Measurements from ENCODE around the gene RGL2.
A peak's percentile ranks its signal among the peaks of the same experiment; 100 is the strongest.
"Not testable (repeated sequence)": the region's sequence is repeated elsewhere in the genome, so short reads cannot be mapped to it uniquely, and the experiment has no call there.

Gene RGL2, protein sequence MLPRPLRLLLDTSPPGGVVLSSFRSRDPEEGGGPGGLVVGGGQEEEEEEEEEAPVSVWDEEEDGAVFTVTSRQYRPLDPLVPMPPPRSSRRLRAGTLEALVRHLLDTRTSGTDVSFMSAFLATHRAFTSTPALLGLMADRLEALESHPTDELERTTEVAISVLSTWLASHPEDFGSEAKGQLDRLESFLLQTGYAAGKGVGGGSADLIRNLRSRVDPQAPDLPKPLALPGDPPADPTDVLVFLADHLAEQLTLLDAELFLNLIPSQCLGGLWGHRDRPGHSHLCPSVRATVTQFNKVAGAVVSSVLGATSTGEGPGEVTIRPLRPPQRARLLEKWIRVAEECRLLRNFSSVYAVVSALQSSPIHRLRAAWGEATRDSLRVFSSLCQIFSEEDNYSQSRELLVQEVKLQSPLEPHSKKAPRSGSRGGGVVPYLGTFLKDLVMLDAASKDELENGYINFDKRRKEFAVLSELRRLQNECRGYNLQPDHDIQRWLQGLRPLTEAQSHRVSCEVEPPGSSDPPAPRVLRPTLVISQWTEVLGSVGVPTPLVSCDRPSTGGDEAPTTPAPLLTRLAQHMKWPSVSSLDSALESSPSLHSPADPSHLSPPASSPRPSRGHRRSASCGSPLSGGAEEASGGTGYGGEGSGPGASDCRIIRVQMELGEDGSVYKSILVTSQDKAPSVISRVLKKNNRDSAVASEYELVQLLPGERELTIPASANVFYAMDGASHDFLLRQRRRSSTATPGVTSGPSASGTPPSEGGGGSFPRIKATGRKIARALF

DNA sequence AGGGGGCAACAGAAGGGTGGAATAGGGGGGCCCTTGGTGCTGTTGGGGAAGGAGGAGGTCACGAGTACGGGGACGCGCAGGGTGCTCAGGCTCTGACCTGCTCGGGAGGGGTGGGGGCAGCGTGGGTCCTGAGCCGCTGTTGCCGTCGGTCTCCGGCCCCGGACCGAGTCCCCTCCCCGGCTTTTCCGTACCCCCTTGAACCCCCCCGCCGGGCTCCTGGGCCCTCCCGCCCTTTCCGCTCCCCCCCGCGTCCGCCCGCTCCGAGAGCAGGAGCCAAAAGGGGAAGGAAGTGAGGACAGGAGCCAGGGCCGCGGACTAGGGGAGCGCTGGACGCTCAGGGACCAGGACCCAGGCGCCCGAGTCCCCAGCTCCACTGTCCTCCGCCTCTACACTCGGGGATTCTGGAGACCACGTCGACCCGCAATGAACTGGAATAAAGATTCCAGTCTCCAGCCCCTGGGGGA, at the start of gene RGL2:
TSS of gene RGL2 (minus strand) at position 170 of the 464 bp plus-strand sequence. CDS start 332 bp downstream, outside the sequence.
- peak; percentile 78 for DNase-seq

DNA sequence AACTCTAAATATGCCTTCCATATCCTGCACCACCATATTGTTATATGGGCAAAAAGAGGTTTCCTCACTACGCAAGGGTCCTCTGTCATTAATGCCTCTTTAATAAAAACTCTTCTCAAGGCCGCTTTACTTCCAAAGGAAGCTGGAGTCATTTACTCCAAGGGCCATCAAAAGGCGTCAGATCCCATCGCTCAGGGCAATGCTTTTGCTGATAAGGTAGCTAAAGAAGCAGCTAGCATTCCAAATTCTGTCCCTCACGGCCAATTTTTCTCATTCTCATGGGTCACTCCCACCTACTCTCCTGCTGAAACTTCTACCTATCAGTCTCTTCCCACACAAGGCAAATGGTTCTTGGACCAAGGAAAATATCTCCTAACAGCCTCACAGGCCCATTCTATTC, 49.1 kb upstream of the RGL2 start:
- DNase-seq: no peak

DNA sequence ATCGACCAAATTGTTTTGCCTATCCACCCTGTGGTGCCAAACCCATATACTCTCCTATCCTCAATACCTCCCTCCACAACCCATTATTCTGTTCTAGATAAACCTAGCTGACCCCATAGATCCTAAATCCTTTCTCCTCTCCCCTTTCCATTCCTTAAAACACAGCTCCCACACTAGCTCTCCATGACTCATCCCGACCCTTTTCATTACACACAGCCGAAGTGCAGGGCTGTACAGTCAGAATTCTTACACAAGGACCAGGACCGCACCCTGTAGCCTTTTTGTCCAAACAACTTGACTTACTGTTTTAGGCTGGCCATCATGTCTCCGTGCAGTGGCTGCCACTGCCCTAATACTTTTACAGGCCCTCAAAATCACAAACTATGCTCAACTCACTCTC, 48.2 kb upstream of the RGL2 start:
- DNase-seq: not testable (repeated sequence)

DNA sequence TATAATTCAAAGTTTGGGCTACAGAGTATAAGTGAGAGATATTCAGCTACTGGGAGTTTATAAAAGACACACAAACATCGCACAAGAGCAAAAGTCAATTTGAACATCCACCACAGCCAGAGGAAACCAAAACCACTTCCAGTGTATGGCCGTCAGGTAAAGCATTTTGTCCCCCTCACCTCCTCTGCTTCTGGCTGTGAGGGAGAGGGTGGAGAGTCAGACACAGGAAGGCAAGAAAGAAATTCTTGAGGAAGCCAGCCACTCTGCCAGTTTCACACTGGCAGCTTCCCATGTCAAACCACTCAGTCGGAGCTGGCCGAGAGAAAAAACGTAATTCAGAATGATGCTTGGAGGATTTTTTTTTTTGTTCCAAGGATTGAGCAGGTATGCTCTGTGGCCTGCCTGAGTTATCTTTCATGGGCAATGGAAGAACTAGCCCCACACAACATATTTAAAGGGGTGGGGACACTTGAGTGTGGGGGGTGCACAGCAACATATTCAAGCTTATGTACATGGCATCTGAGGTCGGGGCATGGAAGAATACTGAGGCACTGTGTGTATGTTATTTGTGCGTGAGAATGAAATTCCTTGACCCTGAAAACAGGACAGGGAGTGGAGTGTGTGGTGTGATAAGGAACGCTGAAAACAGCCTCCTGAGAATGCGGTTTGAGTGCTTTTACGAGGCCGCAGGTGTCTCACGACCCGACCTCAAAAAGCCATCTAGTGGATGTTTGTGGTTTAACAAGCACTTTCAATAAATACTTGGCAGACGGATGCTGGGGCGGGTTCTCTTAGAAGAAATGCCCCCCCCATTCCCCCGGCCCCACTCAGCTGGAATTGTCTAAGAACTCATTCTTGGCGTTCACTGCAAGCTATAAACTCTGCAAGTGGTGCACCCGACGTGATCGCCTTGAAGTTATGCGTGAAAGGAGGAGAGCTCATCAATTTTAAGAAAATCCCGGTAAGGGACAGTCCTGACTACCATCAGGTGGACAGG, 46.3 kb upstream of the RGL2 start:
- DNase-seq: peak; percentile 77

DNA sequence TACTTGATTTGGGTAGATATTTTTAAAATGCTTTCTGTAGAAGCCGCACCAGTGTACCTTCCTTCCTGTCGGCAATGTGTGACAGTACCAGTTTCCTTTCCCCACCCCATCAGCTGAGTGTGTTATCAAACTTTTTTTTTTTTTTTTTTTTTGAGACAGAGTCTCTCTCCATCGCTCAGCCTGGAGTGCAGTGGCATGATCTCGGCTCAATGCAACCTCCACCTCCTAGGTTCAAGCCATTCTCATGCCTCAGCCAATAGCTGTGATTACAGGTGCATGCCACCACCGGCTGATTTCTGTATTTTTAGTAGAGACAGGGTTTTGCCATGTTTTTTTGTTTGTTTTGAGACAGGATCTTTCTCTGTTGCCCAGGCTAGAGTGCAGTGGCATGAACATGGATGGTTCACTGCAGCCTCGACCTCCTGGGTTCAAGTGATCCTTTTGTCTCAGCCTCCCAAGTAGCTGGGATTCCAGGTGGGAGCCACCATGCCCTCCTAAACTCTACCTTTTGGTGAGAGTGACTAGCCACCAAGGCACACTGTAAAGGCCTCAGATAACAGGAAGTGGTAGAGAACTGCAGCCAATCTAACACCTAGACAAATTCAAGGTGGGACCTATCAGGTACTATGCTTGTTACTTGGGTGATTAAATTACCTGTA, 45.3 kb upstream of the RGL2 start:
- DNase-seq: peak; percentile 75

DNA sequence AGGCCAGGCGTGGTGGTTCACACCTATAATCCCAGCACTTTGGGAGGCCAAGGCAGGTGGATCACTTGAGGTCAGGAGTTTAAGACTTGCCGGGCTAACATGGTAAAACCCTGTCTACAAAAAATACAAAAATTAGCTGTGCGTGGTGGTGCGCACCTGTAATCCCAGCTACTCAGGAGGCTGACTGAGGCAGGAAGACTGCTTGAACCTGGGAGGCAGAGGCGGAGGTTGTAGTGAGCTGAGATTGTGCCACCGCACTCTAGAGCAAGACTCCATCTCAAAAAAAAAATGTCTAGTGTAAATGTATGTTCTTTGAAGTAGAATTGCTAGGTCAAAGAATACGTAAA, 44.8 kb upstream of the RGL2 start:
- not testable (repeated sequence) for DNase-seq

DNA sequence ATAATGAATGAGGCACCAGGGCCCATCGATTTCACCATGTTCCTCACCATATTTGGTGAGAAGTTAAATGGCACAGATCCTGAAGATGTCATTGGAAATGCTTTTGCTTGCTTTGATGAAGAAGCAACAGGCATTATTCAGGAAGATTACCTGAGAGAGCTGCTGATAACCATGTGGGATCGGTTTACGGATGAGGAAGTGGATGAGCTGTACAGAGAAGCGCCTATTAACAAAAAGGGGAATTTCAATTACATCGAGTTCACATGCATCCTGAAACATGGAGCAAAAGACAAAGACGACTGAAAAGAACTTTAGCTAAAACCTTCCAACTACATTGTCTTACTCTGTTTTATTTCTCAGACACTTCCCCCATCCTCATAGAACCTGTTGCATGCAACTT, 40.5 kb upstream of the RGL2 start:
- no peak for DNase-seq

DNA sequence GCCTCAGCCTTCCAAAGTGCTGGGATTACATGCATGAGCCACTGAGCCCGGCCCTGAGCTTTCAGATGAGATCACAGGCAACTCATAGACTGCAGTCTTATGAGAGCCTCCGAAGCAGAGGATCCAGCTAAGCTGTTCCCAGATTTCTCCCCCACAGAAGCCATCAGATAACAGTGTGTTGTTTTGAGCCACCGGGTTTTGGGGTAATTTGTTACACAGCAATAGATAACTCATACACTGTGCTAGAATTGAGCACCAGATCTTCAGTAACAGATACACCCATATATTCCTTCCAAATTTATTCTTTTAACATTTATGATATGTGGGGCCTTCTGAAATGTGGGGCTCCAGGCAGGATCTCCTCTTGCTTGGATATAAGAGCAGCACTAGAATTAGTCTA, 37.8 kb upstream of the RGL2 start:
- DNase-seq: no peak

DNA sequence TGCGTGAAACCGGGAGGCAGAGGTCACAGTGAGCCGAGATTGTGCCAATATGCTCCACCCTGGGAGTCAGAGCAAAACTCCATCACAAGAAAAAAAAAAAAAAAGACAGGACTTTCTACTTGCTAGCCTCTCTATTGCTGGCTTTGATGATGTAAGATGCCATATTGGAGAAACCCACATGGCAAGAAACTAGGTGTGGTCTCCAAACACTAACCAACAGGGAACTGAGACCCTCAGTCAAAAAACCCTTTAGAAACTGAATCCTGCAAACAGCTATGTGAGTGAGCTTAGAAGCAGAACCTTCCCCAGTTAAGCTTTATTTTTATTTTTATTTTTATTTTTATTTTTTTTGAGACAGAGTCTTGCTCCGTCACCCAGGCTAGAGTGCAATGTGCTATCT, 37.2 kb upstream of the RGL2 start:
- DNase-seq: no peak

DNA sequence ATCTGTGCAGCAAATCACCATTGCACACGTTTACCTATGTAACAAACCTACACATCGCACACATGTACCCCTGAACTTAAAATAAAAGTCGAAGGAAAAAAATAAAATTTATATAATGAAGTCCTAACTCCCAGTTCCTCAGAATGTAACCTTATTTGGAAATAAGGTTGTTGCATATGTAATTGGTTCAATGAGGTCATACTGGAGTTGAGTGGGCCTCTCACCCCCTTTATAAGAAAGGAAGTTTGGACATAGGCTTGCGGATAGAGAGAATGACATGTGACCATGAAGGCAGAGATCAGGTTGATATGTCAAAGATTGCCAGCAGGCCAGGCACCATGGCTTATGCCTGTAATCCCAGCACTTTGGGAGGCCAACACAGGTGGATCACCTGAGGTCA, 34.9 kb upstream of the RGL2 start:
- no peak for DNase-seq

DNA sequence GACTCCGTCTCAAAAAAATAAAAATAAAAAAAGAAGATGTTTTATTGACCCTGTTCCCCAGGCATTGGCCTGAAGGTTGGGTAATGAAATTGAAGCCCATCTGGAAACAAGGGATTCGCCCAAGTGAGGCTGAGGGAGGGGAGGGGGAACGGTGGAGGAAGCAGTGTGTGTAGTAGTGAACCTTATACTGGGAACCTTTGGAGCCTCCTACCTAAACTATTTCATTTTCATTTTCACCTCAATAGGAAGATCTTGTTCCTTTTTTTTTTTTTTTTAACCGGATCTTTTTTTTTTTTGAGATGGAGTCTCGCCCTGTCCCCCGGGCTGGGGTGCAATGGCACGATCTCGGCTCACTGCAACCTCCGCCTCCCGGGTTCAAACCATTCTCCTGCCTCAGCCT, 32.0 kb upstream of the RGL2 start:
- DNase-seq: no peak

DNA sequence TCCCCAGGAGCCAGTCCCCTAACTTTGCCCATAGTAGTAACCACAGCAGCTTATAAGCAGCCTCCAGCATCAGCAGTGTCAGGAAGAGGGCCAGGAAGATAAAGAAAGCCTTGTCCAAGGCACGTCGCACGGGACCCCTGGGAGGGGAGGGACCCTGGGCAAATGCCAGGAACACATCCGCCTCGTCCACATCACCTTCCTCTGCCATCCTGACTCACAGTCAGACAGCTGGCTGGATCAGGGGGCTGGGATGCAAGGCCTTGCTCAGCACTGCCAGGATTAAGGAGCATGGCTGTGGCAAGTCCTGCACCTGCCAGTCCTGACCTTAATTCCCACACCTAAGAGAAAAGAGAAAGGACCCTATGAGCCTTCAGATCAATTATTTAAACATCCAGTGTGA, 30.3 kb upstream of the RGL2 start:
- no peak for DNase-seq

DNA sequence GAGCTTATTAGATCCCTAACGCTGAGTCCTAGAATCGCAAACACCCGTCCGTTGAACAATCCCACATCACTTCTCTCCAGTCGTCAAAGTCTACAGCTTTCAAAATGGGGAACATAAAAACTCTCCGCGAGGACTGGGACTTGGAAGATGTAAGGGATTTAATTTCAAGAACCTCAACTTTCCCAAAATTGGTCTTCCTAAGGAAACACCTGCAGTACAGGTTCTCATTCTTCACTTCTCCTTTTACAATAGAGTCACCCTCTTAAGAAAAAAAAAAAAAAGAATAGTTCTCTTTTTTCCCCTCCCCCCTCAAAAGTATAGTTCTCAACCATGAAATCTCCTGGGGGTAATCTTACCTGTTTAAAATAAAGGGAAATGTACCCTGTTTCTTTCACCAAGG, 25.4 kb upstream of the RGL2 start:
- no peak for DNase-seq

DNA sequence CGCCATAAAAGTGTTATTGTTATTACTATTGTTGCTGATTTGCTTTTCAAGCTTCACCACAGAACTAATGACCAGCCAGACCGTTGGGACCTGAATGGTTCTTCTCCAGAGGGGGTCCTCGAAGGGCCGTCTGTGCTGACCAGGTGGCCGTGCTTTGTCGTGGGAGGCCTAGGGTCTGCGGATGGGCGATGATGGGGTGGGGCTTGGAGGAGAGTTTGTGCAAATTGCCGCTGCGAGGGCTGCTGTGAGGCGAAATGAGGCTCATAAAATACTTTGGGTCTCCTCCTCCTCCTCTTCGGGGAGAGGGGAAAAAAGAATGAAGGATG, 24.8 kb upstream of the RGL2 start:
- DNase-seq: peak; percentile 33

DNA sequence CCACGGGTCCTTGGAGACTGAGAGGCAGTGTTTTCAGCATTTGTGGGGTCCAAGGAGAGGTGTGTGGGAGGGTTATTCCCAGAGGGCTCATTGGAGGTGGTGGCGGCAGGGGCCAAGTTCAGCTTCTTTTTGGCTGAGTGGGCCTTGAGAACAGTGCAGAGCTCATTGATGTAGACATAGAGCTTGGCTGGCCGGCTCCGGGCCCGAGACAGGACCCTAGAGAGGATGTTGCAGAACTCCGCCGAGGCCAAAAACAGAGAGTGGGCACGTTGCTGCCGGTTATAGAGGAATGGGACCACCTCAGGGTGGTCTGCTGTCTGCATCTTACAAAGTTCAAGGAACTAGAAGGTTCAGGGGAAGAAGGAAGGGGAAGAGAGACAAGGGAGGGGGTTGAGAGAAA, 22.5 kb upstream of the RGL2 start:
- no peak for DNase-seq

DNA sequence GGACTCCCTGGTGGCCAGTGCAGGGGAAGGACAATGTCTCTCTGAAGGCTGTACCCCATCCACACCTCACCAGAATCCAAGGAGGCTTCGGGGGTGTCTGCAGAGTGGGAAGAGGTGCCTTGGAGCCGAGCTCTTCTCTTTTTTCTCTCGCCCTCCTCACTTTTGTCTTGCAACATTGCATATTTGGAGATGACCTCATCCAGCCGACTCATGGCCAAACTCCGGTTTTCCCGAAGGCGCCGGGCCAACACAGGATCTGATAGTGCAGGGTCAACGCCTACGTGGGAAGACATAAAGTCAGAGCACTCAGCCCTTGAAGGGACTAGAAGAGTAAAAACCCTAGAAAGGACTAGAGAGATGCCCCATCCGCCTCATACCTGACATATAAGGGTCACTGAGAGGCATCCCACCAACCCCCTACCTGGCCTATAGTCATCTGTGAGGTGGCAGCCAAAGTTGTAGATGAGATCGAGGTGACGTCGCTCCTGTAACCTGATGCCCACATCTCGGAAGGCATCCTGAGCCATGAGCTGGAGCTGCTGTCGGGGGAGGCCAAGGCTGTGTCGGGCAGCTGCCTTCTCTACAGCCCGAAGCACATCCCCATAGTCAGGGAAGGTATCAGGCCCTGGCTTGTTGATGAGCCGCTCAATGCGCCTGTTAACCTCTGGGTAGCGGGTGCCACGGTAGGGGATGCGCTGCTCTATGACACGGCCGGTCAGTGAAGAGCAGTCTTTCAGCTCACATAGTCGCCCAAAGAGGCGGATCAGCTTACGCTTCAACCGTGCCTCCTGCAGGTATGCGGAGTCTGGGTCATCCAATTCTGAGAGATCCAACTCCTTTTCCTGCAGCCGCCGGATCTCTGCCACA, 21.8 kb upstream of the RGL2 start:
- no peak for DNase-seq

DNA sequence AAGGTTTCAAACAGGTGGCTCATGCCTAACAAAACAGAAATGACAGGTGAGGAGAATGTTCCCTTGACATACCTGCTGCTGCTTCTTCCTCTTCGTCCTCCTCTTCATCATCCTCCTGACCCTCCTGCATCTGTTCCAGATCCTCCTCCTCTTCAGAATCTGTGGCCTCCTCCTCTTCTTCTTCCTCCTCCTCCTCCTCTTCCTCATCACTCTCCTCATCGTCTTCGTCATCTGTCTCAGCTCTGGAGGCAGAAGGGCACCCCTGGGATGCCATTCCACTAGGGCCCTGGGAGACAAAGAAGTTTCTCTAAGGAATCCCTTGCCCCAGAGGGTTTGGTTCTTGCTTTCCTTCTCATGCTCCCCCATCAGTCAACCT, 21.2 kb upstream of the RGL2 start:
- no peak for DNase-seq

DNA sequence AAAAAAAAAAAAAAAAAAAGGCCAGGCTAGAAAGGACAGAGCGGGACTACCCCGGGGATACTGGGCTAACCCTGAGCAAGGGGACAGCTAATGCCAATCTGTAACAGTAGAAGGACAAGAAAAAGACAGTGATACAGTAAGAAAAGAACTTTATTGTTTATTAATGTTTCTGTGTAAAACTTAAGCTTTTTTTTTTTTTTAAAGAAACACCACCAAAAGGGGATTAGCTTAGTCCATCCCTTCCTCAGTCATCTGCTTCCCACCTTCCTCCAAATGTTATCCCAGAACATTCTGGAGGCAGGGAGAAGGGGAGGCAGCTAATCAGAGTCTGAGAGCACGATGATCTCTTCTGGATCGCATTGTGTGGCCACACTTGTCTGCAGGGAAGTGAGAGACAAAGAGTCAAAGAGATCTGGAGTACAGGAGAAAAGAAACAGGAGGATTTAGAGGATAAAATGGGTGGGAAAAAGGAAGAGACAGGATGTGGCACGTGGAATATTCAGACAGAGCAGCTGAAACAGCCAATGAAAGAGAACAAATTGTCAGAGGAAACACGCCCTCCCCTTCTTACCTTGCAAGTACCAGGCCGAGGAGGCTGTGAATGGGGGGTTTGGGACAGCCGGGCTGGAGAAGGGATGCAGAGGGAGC, 19.8 kb upstream of the RGL2 start:
- no peak for DNase-seq

DNA sequence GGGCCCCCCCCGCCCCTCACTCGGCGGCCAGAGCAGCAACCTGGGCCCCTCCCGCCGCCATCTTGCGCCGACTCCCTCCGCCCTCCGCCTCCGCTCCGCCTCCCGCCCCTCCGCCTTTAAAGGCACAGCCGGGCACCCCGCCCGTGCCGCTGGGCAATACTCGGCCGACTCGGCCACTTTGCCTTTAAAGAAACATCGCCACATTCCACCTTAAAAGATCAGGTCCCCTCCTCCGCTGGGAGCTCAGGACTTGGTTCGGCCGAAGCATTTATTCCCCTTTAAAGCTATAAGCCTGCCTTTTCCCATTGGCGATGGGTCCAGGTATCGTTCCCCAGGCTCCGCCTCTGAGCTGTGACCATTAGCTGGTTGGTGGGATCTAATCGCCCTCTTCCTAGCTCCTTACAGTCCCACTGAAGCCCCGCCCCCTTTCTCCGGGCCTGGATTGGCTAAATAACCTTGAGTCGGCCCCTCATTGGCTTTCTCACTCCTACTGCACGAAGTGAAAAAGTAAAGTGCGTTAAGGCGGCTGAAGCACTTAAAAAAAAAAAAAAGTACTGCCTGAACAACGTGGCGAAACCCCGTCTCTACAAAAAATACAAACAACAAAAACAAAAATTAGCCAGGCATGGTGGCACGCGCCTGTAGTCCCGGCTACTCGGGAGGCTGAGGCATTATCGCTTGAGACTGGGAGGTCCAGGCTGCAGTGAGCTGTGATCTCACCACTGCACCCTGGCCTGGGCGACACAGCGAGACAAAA, 19.1 kb upstream of the RGL2 start, which contains the start of gene ZBTB22:
TSS of gene ZBTB22 (minus strand) at position 76 of the 757 bp plus-strand sequence. CDS start 828 bp downstream, outside the sequence.
- DNase-seq: peak; percentile 99

DNA sequence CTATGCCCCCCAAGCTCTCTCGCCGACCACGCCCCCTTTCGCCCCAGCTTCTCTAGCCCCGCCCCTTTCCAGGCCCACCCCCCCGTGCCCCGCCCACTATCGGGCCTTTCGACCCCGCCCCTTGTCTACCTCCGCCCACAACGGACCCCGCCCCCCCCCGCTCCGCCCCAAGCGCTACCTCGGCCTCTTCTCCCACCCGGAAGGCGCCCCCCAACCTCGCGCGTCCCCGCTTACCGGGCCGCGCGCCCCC, 18.6 kb upstream of the RGL2 start:
- no peak for DNase-seq

Data from CD4-positive, alpha-beta T cell treated with Interleukin-17A for 4 hours (primary cell).